HG02885 (cell line): ENCODE data around the gene CDH16.
A peak's percentile ranks its signal among the peaks of the same experiment; 100 is the strongest.
"Not testable (repeated sequence)": the region's sequence is repeated elsewhere in the genome, so short reads cannot be mapped to it uniquely, and the experiment has no call there.

Experiments
- ATAC-seq: cut with Tn5 transposase; IDR thresholded peaks from one replicate; pipeline ENCODE4 v1.9.1; 2021; ENCODE audit warnings: mild to moderate bottlenecking; ENCODE audit not compliant: unreplicated experiment, poor library complexity

CDH16 gene

GRCh38 chr16:66899310-66899944 lies 19.3 kb downstream of the CDH16 start:
- no peak for ATAC-seq

DNA sequence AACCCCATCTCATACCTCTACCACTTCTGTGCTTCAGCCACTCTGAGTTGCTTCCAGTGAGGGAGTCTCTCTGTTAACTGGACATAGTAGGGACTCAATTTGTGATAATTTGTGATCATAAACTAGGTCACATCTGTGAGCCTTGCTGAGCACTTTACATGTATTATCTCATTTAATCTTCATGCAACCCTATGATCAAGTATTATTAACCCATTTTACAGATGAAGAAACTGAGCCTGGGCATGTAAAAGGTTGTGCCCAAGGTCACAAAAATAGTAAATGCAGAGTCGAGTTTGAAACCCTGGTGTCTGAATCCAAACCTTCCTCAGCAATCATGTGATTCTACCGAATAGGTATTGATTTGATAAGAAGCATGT lies 19.8 kb downstream of the CDH16 start:
- ATAC-seq = no peak

DNA sequence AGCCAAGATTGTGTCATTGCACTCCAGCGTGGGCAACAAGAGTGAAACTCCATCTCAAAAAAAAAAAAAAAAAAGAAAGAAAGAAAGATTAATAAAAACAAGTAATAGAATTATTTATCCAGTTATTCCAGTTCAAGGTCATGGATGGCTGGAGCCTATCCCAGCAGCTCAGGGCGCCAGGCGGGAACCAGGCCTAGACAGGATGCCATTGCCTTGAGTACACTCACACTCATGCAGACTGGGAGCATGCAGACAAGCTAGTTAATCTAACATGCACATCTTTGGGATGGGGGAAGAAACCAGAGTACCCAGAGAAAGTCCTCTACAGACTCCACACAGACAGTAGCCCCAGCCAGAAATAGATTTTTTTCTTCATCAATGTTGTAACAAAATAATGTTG lies 20.5 kb downstream of the CDH16 start:
- no peak for ATAC-seq

DNA sequence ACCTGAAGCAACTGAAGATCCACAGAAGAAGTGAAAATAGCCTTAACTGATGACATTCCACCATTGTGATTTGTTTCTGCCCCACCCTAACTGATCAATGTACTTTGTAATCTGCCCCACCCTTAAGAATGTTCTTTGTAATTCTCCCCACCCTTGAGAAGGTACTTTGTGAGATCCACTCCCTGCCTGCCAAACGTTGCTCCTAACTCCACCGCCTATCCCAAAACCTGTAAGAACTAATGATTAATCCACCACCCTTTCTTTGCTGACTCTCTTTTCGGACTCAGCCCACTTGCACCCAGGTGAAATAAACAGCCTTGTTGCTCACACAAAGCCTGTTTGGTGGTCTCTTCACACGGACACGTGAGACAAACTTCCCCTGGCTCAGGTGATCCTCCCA lies 22.0 kb downstream of the CDH16 start:
- not testable (repeated sequence) for ATAC-seq

- ATAC-seq = no peak
Measured at GRCh38 chr16:66895999-66896398, 22.7 kb downstream of the CDH16 start.

GRCh38 chr16:66895689-66895979 lies 23.1 kb downstream of the CDH16 start:
- ATAC-seq = no peak

DNA sequence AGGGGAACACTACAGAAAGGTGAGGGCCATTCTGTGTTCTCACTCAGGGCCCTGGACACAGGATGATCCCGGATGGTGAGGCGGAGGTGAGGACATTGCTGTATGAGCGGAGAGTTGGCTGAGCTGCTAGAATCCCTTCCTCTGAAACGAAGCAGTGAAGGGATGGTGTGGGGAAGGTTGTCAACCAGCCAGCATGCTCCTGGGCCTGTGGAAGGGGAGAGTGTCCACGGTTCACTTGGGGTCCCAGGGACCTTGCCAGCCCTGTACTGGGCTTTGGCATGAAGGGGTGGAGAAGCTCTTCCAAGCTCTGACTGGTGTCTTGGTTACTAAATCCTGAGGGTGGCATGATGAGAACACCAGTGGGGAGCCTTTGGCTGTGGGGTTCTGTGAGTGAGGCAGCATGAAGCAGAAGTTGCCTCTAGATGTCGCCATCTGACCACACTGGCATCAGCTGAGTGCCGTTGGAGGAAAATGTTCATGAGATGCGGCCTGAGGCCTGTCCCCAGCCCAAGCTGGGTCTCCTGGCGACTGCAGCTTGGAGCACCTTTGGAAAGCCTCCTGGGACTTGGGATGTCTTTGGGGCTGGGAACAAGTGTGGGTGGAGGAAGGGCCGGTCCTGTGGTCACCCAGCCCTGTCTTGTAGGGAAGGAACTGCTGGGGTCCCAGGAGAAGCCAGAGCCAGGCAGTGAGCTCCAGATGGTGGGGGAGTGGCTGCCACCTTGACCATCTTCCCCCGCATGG lies 23.6 kb downstream of the CDH16 start:
- peak; percentile 62 for ATAC-seq

DNA sequence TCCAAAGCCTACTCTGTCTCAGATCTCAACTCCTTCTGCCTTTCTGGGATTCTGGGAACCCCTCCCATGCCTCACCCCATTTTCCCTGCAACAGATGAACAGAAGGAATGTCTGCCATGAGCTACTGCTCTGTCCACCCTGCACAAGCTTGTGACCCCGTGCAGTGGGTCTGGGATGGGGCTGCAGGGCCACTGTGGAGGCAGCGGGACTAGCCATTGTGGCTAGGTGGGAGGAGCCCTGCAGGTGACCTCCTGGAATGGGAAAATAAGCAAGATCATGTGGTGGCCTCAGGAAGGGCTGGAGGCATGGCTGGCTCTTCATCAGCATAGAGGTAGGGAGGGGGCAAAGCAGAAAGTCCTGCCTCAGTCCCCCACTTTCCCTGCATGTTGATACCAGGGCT lies 24.6 kb downstream of the CDH16 start:
- no peak for ATAC-seq

- no peak for ATAC-seq
Measured at GRCh38 chr16:66891797-66892196, 26.9 kb downstream of the CDH16 start.

DNA sequence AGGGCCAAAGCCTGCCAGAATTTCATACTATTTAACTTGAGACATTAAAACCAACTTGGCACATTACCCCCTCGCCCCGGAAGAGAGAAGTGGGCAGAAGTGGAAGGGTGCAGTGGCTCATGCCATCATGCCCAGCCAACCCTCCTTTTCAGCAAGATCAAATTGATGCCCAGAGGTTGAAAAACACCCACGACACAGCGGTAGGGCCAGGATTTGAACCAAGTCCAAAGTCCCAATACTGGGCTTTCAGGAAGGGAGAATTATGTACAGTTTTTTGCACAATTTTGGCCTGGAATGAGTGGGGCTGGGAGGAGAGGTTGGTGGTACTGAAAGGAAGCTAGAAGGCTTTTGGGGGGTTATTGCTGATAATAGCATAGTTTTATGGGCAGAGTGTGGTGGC lies 27.3 kb downstream of the CDH16 start:
- no peak for ATAC-seq

- no peak for ATAC-seq
Measured at GRCh38 chr16:66890799-66891198, 27.9 kb downstream of the CDH16 start.

GRCh38 chr16:66889622-66890021 lies 29.1 kb downstream of the CDH16 start:
- ATAC-seq = no peak

- no peak for ATAC-seq
Measured at GRCh38 chr16:66888647-66889615, 29.8 kb downstream of the CDH16 start.

DNA sequence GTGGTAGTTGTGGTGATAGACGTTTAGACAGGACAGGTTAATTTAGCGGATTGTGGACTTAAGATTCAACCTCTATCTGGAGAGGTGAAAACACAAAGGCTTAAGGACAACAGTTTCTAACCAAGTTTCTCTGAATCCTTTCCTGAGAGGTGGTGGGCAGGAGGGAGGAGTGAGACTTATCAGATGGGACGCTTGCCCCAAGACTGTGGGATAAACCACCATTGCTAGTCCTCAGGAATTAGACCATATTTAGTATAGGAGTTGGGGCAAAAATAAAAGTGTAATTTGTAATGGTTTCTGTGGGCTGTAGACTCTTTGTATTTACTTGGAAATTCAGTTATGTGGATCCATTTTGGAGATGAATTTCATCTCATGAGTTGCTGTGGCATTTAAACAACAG lies 31.8 kb downstream of the CDH16 start:
- no peak for ATAC-seq

- ATAC-seq = no peak
Measured at GRCh38 chr16:66886321-66886720, 32.4 kb downstream of the CDH16 start.

DNA sequence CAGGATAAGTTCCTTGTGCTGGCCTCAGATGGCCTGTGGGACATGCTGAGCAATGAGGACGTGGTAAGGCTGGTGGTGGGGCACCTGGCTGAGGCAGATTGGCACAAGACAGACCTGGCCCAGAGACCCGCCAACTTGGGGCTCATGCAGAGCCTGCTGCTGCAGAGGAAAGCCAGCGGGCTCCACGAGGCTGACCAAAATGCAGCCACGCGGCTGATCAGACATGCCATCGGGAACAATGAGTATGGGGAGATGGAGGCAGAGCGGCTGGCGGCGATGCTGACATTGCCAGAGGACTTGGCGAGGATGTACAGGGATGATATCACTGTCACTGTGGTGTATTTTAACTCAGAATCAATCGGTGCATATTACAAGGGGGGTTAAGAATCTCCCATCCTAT lies 33.2 kb downstream of the CDH16 start:
- no peak for ATAC-seq

- no peak for ATAC-seq
Measured at GRCh38 chr16:66882702-66883101, 36.0 kb downstream of the CDH16 start.

DNA sequence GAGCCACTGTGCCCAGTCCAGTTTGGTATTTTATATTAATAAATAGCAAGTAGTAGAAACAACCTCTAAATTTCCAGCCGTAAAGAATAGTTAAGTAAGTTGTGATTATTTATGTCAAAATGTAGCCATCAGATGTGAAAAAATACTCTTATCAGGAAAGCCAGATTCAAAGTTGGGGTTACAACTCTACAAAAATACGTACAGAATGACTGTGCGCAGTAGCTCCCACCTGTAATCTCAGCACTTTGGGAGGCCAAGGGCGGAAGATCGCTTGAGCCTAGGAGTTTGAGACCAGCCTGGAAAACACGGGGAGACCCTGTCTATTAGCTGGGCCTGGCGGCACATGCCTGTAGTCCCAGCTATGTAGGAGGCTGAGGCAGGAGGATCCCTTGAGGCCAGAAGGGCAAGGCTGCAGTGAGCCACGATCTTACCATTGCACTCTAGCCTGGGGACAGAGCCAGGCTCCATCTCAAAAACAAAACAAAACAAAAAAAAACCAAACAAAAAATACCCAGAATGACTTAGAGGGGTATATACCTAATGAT lies 36.6 kb downstream of the CDH16 start:
- ATAC-seq = no peak

- no peak for ATAC-seq
Measured at GRCh38 chr16:66881560-66881959, 37.1 kb downstream of the CDH16 start.

- no peak for ATAC-seq
Measured at GRCh38 chr16:66881014-66881417, 37.7 kb downstream of the CDH16 start.
